Stimulated activated CD4-positive, alpha-beta T cell treated with anti-CD3 and anti-CD28 coated beads, Interleukin-15, amount 100 ng/mL, for 24 hours (primary cell): ENCODE data around the gene GATAD2A.
"Not testable (repeated sequence)": the region's sequence is repeated elsewhere in the genome, so short reads cannot be mapped to it uniquely, and the experiment has no call there.

Experiments
- DNase-seq: peaks from one replicate; pipeline ENCODE4 v3.0.0-alpha.2; 2020

GATAD2A gene

DNA sequence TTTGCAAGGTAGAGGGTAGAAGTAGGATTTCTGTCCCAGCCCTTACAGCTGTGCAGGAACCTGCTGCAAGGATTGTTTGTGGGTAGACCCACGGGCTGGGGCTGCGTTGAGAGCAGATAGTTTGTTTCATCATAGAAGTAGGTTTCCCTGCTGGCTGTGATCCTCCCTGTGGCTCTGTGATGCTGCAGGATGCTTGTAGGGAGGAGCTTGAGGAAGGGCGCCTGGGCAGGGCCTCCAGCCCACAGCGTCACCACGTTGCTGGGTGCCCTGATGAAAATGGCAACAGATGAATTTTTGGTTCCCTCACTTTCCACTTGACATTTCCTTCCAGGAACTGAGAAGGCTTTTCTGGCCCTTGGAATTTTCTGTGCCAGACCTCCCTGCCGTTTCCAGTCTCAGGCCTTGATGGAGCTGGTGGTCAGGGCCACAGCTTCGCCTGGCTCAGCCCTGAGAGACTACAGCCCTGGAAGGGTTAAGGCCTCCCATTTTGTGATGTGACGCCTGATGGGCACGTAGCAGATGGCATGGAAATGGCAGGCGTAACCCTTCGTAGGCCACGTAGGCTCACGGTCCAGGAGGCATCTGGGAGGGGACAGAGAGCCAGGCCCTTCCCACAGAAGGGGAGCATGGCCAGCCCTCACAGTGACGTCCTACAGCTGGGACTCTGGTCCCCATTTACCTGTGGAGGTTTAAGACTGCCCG, 42.2 kb downstream of the GATAD2A start:
- peak; percentile 42 for DNase-seq

DNA sequence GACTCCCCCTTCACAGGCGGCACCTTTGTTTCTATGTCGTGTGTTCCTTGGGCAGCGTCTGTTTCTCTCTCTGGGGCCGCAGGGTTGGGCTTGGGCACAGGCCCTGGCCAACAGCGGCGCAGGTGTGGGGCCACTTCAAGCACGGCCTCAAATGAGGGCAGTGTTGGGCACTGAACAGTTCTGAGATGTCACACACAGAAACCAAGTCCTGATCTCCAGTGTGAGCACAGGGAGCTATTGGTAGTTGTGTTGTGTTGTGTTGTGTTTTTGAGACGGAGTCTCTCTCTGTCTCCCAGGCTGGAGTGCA, 42.7 kb downstream of the GATAD2A start:
- no peak for DNase-seq

DNA sequence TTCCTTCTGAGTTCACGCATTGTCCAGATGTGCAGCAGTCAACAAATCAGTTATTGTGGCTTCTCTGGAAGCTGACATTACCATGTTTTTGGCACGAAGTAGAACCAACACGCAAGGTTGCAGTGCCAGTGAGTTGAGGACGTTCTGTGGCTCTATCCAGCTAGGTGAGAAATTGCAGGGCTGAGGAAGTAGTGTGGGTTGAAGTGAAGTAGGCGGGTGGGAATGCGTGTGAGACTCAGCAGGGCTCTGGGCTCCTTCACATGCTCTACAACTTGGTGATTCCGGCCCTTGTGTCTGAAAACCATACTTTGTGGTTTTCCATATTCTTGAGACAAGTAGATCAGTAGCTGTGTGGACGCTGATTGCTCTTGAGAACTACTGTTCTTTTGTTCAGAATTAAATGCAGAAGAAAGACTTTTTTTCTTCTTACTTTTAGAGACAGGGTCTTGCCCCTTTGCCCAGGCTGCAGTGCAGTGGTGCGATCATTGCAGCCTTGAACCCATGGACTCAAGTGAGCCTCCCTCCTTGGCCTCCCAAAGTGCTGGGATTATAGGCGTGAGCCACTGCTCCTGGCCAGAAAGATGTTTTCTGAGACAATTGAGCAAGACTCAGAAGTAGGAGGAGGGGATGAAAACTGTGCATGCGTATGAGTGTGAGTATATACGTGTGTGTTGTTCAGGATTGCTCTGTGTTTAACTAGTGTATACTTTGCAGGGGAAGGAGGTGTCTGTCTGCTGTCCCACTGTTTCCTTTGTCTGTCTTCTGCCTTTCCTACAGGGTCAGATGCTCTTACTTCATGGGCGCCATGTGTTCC, 46.2 kb downstream of the GATAD2A start:
- DNase-seq = peak; percentile 58

DNA sequence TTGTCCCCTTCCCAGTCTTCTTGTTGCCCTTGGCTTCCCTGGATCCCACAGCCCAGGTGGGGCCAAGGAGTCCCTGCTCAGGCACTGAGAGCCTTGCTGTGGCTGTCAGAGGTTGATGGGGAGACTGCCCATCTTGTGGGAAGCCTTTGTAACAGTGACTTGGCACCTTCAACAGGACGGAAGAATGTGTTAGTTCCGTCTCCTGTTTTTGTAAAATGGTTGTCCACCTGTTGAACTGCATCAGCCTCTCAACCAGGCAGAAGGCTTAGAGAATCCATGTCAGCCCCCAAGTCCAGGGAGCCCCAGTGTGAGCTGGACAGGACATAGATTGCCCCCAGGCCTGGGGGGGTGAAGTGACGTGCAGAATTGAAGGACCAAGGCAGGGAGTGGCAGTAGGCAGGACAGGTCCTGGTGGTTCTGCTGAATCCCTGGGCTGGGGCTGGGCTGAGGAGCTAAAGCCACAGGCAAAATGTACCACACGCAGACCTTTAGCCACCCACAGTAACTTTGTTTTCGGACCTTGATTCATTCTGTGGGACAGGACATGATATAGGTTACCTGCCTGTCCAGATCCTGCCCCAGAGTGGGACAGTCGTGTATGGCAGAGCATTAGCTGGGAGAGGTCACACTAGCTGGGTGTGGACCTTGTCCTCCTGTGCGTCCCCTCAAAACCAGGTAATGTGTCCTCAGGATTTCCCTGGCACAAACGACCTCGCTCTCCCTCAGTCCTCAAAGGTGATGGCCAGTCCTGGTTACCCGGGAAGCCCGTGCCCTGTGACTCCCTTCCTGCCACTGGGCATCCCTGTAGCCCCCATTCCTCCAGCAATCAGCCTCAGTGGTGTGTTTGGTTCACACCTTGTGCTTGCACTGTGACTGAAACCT, 47.0 kb downstream of the GATAD2A start:
- DNase-seq = no peak

DNA sequence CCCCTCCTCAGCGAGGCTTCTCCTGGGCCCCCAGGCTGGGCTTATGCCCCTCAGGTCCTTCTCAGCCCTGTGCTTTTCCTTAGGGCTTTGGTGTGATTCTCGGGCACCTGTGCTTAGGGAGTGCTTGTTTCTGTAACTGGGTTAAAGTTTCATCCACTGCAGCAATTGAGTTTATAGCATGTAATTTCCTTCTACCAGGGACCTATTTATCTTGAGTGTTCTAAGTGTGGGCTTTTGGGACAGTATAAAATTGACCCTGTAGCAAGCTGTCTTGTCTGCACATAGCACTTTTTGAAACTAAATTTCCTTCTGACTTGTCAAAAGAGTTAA, 47.6 kb downstream of the GATAD2A start:
- DNase-seq = no peak

DNA sequence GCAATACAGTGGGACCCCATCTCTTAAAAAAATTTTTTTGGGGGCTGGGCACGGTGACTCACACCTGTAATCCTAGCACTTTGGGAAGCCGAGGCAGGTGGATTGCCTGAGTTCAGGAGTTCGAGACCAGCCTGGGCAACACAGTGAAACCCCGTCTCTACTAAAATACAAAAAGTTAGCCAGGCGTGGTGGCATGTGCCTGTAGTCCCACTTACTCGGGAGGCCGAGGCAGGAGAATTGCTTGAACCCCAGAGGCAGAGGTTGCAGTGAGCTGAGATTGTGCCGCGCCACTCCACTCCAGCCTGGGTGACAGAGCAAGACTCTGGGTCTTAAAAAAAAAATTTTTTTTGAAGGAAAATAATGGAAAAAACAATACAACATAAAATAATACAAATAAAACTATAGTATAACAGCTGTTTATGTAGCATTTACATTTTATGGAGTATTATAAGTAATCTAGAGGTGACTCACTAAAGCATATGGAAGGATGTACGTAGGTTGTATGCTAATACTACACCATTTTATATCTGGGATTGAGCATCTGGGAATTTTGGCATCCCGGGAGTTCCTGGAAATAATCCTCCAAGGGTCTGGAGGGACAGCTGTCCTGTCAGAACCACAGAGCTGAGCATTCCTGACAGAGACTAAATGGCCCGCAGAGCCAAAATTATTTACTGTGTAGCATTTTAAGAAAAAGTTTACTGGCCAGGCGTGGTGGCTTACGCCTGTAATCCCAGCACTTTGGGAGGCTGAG, 49.9 kb downstream of the GATAD2A start:
- DNase-seq = not testable (repeated sequence)

DNA sequence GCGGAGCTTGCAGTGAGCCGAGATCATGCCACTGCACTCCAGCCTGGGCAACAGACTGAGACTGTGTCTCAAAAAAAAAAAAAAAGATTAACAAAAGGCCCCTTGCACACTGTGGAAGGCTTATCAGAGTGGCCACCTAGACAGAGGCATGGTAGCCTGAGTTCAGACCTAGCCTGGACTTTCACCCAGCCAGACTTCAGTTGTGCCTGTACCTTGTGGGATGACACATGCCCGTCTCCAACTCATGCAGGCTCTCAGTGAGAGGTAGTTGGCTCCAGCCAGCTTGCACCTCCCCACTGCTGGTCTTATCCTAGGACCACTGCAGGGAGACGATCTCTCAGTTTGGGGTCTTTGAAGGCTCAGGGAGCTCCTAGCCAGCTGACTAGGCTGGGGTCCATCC, 52.2 kb downstream of the GATAD2A start:
- DNase-seq = no peak

DNA sequence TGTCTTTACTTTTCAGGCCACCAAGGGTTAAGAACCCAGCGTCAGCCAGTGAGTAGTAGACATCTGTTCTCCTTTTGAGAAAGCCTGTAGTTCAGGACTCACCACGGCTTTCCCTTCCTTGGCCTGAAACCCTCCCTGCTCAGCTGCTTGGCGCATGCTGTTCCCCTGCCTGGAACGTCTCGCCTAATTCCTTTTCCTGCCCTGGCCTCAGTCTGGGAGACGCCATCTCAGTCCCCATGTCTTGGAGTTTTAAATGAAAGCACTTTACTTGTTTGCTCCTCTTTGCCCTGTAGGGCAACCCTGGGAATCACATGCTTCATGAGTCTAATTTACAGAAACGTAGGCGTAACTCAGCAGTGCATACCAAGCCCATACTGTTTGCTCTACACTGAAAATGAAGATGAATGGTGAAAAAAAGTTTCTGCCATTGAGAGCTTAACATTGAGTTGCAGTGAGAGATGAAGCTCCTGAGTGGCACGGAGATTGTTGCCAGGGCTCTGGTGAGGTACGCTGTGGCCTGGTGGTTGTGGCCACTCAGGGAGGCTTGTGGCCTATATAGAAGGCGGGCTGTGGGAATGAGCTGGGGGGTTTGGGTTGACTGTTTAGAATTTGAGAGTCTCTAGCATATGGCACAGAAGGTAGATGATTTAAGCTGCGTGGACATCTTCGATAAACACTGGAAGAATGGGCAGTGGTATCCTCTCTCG, 52.8 kb downstream of the GATAD2A start:
- DNase-seq = no peak

DNA sequence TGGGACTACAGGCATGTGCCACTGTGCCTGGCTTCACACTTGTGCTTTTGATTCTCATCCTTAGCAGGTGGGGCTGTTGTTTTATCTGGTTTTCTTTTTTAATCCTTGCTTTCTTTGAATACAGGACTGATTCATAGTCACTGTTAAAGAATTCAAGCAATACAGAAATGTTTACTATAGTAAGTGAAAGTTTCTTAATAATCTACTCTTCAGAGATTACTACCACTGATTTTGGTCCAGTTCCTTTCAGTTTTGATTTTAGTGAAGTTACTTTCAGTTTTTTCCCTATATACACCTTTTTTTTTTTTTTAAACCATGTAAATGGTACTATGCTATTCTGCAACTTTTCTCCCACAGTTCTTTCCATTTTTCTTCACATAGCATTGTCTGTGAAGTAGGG, 53.6 kb downstream of the GATAD2A start:
- no peak for DNase-seq

DNA sequence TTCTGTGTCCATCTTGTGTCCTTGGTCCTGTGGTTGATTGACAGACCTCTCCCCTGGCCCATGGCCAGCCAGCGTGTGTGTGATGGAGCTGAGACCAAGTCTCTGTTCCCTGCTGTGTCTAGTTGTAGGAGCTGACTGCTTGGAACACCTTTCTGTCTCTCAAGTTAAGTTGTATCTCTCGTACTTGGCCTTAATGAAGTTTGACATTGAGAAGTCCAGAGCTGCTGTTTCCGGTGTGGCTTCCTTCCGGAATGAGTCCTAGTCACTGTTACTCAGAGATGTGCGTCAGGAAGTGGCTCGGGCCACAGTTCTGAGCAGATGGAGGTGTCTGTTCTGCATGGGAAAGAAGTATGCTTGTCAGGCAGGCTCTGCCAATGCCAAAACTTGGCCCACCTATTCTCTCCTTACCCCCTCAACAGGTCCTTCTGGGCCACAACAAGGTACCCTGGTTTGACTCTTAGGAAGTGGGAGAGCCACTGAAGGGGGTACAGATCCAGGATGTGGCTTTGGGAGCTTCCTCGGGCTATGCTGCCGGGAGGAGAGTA, 54.3 kb downstream of the GATAD2A start:
- DNase-seq = peak; percentile 82

DNA sequence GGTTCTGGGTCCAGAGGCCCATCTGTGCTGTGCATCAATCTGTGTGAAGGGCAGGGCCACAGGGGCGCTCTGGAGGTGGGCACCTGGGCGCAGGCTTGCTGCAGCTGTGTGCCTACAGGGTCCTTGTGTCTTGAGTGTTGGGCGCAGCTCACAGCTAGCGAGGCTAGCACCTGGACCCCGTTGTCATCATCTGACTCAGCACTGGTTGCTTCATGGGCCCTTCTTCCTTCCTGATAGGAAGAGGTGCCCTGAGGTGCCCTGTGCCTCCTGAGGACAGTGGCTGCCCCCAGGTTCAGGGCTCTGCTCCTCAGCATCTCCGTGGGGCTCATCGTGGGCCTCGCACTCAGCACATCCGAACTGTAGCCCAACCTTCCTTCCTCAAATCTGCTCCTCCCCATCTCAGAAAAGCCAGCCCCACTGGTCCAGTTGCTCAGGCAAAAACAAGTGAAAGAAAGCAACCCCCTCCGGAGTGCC, 54.8 kb downstream of the GATAD2A start:
- DNase-seq = peak; percentile 58

DNA sequence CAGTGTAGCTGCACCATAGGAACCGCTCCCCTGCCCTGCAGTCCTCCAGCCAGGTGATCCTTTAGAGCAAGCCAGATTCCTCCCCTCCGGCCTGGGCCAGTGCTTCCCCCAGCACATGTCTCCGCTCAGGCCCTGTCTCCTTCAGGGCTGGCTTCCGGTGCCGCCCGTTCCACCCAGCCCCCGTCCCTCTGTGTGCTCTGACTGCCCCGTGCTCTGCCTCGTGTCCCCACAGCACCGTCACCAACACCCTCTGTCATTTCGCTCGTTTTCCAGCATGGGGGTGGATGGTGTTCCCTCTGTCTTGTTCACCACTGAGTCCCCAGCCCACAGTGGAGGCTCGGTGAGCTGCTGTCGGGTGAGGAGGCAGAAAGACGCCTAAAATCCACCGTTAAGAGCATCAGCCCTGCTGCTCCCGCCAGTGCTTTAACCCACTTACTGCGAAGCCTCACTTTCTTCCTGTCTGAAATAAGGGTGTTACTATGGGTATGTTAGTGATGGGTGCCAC, 55.3 kb downstream of the GATAD2A start:
- peak; percentile 83 for DNase-seq

DNA sequence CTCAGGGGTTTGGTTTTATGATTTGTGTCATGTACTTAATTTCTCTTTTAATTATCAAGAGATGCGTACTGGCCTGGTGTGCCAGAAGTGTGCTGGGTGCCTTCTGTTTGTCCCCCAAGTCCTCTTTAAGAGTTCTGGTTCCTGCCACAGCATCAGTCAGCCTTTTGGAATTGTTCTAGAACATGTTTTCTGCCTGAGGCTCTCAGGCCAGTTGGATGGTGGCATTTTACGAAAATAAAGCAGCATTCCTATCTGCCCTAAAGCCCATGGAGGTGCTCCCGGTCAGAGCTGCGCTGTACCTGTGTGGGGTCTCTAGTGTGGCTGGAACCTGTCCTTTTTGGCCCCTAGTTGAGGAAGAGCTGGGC, 55.8 kb downstream of the GATAD2A start:
- DNase-seq = no peak

DNA sequence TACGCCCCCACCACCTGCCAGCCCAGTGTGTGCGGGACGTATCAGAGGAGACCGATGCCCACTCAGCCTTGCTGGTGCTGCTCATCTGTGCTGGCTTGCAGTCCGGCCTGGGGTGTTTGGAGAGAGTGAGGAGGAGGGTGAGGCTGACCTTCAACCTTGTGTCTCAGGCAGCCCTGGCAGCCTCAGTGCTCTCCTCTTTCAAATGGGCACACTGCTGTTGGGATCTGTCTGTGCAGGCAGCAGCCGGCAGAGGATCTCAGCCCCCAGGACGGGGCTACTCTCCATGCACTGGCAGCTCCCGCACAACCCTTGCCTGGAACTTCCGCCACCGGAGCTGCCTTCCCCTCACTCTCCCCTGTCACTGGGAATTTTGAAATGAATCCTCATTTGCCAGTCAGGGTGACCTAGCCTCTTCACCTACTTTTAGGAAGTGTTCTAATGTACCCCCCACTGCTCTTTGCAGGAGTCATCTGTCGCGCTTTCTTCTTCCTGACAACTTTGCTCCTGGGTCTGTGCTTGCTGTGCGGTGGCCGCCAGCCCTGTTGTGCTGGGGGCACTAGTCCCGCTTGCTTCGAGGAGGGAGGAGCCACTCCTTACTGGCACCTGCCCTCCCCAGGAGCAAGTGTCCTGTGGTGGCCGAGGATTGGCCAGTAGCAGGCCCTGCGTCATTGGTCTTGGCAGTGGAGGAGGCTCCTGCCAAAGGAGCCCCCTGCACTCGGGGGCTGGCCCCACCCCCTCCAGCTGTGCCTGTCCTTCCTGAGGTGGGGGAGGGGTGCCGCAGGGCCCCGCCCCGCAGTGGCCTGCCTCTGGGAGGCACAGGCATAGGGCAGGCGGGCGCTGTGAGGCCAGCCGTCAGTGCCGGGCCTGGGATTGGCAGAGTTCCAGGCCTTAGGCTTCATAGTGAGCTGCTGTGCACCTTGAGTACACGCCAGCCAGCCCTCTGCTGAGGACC, 56.5 kb downstream of the GATAD2A start:
- no peak for DNase-seq

DNA sequence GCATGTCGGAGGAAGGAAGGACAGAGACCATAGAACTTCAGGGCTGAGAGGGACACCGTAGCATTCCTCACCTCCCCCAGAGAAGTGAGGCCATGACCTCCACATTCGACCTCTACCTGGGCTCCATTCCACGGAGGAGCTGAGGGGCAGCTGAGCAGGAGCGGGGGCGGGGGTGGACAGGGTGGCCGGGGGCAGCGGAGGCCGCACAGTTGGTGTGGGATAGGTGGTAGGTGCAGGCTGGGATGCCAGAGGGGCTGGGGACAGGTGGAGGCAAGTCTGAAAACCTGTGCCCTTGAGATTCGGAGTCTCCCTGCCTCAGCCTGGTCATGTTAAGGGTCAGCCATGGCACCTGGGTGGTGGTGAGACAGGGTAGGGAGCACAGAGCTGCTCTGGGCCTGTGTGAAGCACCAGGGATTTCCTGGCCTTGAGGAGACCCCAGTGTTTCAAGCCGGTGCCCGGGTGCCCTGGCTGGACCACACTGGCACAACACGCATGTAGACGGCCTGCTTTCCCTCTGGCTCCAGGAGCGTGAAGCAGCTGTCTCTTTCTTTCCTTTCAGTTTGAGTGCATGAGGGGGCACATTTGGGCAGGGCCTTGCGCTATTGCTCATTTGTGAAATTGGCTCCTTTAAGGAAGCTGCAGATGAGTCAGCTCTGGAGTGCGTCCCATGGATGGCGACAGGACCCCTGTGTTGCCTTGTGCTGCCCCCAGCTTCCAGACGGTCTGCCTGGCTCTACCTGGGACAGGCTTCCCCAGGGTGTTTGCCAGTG, 58.1 kb downstream of the GATAD2A start:
- DNase-seq = no peak

DNA sequence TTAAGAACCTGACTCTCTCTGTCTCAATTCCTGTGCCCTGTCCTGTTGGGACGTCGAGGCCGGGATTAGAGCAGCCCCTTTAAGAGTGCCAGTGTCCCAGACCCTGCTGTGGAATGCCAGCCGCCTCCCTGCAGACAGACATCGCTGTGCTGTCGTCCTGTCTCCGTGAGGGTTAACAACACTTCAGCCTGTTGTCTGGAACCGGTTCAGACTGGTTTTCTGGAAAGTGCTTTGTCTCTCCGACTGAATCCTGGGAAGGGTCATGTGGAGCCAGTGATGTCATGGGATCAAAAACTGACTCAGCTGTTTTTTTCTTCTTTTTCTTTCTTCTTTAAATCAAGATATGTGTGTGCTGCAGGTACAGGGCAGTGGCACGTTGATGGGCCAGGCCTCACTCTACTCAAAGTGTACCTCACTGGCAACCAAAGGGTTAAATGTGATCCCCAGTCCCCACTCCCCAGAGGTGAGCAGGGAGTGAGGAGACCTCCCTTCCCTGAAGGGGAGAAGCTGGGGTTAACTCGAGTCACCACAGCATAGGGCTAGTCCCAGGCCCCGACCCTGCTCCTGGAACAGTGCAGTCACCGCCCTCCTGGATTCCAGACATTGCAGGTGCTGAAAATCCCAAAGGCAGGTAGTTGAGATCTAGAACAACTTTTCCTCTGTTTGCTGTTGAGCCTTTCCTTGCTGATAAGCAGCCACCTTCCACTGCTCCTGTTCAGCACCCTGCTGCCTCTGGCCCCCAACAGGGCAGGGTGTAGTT, 59.0 kb downstream of the GATAD2A start:
- DNase-seq = no peak

DNA sequence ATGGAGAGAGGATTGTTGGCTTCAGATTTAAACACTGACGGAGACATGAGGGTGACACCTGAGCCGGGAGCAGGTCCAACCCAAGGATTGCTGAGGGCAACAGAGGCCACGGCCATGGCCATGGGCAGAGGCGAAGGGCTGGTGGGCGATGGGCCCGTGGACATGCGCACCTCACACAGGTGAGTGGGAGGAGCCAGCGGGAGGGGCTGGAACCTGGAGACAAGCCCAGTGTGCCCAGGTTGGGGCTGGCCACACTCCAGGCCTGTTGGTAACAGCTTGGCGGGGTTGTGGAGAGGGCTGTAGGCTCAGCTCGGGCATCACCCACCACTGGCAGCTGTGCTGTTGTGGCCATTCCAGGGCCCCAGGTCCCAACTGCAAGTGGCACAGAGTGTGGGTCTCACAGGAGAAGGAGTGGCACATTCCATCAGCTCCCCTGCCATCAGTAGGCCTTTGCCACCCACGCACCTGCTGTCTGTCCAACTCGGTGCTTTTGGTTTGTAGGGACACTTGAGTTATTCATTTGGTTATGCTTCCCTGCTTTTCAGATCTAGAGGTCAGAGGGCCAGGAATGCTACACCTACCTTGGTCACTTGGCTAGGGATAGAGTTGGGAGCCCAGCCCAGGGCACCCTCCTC, 60.1 kb downstream of the GATAD2A start:
- DNase-seq = no peak

DNA sequence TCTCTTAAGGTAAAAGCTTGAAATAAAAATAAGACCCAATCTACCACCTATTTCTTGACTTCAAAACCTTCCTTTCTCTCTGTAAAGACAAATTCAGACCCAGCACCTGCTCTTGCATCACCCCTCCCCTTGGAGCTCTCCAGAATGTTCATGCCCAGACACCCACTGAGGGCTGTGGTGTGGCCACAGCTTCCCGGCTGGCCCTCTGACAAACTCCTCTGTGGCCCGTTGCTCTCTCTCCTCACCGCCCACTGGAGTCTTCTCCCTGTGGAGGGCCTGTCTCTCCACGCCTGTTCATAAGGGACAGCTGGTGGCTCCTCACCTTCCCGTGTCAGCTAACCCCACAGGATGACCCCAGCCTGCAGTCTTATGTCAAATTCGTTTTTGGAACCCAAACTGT, 60.7 kb downstream of the GATAD2A start:
- DNase-seq = no peak
